Omental fat pad (tissue), 4 donors: ENCODE data around the gene HEATR1. TPM values are rescaled to one million over a fixed set of nuclear protein-coding genes. Genes with fewer than 3 reads are reported as not detected.

ENCODE experiments used
- ATAC-seq: fragments of 150-250 bp; one replicate; pipeline ENCODE4 v1.9.1; 2016; ENCODE audit warnings: mild to moderate bottlenecking, moderate library complexity; ENCODE audit not compliant: low FRiP score
- DNase-seq: peaks from one replicate; pipeline ENCODE4 v3.0.0-alpha.2; 2019; ENCODE audit warnings: low spot score
- total RNA-seq, 4 donors: library from RNA; depleted of rRNA; stranded (reverse); fragments of >200 nt; gene quantifications; one replicate each; pipeline ENCODE4 v1.1.0, GENCODE V29; 2016
- TF ChIP-seq, protein P1 (sequence below), 3 donors: fragments of 450-650 bp; IDR thresholded peaks; one replicate each; pipeline ENCODE4 v1.5.1; 2016 to 2017; ENCODE audit warnings: antibody characterized with exemption in 3 of 3, mild to moderate bottlenecking in 3 of 3, moderate library complexity in 2 of 3

Gene HEATR1, protein sequence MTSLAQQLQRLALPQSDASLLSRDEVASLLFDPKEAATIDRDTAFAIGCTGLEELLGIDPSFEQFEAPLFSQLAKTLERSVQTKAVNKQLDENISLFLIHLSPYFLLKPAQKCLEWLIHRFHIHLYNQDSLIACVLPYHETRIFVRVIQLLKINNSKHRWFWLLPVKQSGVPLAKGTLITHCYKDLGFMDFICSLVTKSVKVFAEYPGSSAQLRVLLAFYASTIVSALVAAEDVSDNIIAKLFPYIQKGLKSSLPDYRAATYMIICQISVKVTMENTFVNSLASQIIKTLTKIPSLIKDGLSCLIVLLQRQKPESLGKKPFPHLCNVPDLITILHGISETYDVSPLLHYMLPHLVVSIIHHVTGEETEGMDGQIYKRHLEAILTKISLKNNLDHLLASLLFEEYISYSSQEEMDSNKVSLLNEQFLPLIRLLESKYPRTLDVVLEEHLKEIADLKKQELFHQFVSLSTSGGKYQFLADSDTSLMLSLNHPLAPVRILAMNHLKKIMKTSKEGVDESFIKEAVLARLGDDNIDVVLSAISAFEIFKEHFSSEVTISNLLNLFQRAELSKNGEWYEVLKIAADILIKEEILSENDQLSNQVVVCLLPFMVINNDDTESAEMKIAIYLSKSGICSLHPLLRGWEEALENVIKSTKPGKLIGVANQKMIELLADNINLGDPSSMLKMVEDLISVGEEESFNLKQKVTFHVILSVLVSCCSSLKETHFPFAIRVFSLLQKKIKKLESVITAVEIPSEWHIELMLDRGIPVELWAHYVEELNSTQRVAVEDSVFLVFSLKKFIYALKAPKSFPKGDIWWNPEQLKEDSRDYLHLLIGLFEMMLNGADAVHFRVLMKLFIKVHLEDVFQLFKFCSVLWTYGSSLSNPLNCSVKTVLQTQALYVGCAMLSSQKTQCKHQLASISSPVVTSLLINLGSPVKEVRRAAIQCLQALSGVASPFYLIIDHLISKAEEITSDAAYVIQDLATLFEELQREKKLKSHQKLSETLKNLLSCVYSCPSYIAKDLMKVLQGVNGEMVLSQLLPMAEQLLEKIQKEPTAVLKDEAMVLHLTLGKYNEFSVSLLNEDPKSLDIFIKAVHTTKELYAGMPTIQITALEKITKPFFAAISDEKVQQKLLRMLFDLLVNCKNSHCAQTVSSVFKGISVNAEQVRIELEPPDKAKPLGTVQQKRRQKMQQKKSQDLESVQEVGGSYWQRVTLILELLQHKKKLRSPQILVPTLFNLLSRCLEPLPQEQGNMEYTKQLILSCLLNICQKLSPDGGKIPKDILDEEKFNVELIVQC (N-terminal part only)
- 10 to 100 TPM; 25.9 to 75.4 (median 41.9) TPM for total RNA-seq

DNA sequence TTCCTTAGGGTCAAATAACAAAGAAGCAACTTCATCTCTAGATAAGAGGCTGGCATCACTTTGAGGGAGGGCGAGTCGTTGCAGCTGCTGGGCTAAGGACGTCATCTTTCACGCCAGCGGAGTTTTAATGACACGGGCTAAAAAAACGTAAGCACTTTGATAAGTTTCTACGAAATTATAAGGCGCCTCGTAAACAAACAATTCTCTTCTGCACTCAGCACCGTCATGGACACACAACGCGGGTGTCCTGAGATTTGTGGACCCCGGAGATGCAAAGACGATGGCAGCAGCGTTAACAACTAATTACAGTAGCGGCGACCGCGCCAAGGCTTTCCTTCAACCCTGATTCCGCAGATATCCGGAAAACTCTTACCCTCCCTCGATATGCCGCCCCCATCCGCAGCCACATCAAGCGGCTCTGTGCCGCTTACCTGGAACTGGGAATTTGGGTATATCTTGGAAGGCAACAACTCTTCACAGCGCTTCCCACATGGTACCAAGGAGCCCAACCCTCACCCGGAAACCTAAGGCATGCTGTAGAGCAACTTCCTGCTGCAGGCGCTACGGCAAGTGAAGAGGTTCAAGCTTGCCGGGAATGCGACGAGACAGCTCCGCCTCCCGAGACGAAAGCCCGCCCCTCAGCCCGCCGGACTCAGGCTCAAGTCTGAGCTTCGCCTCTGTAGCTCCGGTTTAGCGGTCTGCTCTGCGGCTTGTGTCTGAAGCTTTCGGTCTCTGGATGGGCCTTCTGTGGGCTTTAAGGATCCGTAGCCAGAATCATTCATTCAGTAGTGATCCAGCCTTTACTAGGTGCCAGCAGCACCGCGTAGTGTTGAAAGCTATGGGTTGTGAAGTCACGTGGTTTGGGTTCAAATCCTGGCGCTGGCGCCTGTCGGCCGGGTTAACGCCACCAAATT, at the start of gene HEATR1:
TSS of gene HEATR1 (minus strand) at position 526 of the 914 bp plus-strand sequence. CDS start at position 105, 421 bp downstream.
- TF ChIP-seq, protein P1, sequence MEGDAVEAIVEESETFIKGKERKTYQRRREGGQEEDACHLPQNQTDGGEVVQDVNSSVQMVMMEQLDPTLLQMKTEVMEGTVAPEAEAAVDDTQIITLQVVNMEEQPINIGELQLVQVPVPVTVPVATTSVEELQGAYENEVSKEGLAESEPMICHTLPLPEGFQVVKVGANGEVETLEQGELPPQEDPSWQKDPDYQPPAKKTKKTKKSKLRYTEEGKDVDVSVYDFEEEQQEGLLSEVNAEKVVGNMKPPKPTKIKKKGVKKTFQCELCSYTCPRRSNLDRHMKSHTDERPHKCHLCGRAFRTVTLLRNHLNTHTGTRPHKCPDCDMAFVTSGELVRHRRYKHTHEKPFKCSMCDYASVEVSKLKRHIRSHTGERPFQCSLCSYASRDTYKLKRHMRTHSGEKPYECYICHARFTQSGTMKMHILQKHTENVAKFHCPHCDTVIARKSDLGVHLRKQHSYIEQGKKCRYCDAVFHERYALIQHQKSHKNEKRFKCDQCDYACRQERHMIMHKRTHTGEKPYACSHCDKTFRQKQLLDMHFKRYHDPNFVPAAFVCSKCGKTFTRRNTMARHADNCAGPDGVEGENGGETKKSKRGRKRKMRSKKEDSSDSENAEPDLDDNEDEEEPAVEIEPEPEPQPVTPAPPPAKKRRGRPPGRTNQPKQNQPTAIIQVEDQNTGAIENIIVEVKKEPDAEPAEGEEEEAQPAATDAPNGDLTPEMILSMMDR (IDR thresholded peaks at IDR 0.05), result no peak
- ATAC-seq, result peak; percentile 100
- DNase-seq, result peak; percentile 77

DNA sequence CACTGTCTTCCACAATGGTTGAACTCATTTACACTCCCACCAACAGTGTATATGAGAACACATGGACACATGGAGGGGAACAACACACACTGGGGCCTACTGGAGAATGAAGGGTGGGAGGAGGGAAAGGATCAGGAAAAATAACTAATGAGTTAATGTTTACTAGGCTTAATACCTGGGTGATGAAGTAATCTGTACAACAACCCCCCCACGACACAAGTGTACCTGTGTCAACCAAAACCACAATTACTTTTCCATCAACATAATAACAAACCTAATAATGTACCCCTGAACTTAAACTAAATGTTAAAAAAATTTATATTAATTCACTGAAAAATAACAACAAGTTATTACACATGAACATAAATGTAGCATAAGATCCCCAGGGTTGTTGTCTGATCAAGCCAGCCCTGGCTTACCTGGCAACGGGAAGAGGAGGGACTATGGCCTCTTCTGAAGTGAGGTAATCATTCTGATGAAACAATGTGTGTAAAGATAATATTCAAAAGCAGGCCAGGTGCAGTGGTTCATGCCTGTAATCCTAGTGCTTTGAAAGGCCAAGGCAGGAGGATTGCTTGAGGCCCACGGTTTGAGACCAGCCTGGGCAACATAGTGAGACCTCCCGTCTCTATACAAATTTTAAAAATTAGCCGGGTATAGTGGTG, 40.8 kb upstream of the HEATR1 start:
- no peak for DNase-seq
- no peak for ATAC-seq
- TF ChIP-seq, protein P1 (IDR thresholded peaks at IDR 0.05), result no peak

DNA sequence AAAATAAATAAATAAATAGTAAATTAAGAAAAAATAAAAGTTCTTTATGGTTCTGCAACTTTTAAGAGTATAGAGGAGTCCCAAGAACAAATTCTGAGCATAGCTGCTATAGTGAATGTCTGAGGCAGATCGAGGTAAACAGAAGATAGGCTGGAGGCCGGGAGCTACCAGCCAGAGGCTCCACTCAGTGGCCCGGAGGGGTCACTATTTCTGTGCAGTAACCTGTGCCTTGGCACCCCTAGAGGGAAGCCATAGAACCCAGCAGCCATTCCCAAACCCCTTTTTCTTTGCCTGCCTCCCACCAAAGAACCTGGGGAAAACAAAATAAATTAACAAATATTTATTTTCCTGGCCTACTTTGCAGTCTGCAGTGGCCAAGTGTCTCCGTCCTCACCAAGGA, 38.4 kb upstream of the HEATR1 start:
- DNase-seq, result no peak
- no peak for ATAC-seq
- TF ChIP-seq, protein P1 (IDR thresholded peaks at IDR 0.05), result no peak

DNA sequence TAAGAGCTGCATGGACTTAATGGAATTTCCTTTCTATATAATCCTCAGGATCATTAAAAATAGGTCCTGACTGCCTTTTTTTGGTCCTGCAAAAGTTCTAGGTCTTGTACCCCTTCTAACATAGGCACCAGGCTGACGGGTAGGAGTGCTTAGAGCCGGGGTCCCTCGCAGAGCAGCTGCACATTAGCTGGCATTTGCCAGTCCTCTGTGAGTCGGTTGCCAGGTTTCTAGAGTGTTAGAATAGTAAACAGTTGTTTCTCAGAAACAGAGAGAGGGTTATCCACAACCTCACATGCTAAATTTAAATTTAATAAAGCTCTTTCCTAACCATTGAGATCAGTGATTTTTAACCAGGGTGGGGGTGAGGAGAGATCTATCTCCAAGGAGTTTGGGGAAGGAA, 35.4 kb upstream of the HEATR1 start:
- TF ChIP-seq, protein P1 (IDR thresholded peaks at IDR 0.05), result no peak
- DNase-seq (no peak), ATAC-seq (no peak)

DNA sequence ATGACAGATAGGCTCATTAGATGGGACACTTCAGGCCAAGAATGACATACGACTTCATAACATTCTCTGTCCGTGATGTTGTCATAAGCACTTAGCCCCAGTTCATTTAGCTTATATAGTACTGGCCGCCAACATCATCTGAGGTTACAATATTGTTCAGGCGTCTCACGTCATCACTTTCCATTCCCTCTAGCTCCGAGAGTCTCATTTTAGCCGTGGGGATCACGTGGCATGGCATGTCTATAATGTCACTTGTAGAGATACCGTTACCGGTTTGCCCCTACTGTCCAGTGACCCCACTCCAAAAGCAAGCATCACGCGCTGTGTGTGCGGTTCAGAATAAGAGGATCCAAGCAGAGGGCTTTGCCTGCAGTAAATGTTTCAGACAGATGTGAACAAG, 34.6 kb upstream of the HEATR1 start:
- DNase-seq (no peak), ATAC-seq (no peak)
- TF ChIP-seq, protein P1 (IDR thresholded peaks at IDR 0.05), result no peak
